GM18511 (cell line): ENCODE measurements around the gene LSM10.

Source experiments
- ATAC-seq: cut with Tn5 transposase; IDR thresholded peaks from one replicate; pipeline ENCODE4 v1.9.1; 2021; ENCODE audit warnings: mild to moderate bottlenecking, moderate library complexity; ENCODE audit not compliant: unreplicated experiment

The LSM10 gene

DNA sequence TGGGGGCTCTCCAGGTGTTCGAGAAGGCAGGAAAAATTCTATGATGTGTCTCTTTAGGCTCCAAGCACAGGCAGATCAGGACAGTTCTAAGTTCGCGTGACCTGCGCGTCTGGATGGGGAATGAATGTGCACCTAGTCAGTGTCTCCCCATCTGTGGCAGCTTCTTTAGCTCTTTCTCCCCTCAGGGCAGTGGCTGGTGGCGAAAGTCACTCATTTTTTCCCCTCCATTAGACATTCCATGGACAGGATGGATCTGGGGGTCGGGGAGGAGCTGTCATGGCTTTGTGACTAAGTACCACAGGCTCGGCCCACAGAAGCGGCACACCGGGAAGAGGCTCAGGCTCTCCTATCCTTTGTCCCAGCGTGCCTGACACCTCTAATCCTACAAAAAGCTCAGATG is 43.2 kb downstream of the LSM10 start:
- no peak for ATAC-seq

DNA sequence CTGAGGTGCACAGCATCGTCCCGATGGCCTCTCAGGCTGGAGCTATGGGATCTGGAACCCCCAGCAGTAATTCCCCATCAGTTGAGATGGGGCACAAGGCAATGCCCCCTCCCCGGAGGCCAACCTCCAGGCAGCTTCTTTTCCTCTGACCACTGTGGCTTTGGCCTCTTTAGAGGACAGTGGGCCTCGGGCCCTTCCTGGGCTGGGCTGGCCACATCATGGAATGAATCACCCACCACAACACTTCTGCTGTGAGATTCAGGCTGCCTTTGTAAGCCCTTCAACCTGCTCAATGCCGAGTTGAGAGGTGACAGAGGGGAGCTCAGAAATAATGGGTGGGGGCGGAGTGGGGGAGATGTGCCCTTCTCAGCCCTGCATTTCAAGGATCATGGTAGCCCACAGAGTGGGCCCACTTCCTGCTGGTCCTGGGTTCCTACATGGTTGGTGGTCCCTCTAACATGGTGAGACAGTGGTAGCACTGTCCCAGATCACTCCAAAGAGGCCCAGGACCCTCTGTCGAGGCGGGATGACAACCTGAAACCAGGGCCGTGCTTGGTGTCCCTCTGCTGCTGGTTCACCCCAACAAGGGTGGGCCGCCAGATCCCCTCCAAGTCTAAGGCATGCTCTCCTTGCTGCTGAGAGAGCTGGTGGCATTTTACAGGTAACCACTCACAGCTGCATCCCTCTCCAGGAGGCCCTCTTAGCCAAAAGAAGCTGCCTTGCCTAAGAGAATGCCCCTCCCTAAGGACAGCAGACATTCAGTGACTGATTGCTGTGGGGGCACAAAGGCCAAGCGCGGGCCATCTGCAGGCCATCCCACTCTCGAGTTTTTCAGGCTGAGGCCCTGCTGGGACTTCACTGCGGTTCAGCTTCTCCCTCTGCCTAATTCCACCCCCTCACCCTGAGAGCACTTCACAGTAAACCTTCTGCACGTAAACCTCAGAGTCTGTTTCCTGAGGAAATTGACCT is 44.5 kb downstream of the LSM10 start:
- no peak for ATAC-seq

GRCh38 chr1:36352125-36352909 is 45.4 kb downstream of the LSM10 start:
- ATAC-seq, result no peak

DNA sequence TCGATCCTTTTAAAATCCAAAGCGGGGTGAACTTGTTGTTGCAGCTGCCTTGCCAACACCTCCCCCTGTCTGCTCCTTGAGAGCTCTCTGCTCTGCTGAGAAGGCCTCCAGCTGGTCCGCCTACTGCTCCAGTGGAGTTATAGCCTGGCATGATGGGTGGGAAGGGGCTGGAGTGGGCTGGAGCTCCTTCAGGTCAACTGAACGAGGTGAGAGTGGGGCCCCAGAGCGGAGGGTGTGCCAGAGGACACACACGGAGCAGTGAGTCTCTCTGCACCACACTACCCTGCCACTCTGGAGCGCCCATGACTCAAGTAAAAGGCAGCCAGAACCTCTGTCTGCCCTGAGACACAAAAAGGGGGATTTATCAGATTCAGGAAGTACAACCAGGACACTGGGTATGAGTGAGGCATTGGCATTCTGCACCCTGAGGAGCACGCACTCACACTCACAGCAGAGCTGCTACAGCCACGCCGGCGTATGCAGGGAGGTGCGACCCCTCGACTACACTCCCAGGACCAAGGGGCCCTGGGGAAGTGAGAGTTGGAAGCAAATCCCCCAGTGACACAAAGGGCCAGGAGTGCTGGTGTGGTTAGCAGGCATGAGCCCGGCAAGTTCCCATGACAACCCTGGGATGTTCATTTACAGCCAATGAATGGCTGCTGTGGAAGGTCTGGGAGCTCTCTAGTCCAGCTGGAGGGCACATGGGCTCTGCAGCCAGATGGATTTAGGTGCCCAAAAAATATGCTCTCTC is 46.3 kb downstream of the LSM10 start:
- ATAC-seq, result no peak

DNA sequence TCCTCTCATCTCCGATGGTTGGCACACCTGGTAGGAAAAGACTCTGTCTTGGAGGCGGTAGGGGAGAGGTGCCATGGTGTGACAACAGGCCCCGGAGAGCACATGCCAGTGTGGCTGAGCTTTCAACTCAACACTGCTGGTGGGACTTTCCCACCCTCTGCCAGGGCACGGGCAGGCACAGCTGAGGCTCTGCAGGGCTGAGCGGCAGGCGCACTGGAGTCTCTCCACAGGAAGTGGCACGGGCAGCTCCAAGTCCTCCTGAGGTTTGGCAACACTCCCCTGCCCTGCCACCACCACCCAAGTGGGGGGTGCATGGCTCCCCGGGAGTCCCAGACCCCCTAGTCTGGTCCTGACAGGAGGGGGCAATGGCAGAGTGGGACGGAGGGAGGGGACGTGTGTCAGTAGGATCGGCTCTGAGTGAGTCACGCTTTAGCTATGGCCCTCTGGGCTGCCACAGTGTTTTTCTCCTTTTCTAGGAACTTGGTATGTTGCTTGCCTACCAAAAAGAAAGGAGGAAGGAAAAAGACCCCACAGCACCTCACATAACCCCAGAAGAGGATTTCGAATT is 47.0 kb downstream of the LSM10 start:
- no peak for ATAC-seq

- ATAC-seq, result no peak
These were observed 47.9 kb downstream of the LSM10 start for GRCh38 chr1:36349839-36350238.

GRCh38 chr1:36349241-36349671 is 48.5 kb downstream of the LSM10 start:
- ATAC-seq, result peak; percentile 77

DNA sequence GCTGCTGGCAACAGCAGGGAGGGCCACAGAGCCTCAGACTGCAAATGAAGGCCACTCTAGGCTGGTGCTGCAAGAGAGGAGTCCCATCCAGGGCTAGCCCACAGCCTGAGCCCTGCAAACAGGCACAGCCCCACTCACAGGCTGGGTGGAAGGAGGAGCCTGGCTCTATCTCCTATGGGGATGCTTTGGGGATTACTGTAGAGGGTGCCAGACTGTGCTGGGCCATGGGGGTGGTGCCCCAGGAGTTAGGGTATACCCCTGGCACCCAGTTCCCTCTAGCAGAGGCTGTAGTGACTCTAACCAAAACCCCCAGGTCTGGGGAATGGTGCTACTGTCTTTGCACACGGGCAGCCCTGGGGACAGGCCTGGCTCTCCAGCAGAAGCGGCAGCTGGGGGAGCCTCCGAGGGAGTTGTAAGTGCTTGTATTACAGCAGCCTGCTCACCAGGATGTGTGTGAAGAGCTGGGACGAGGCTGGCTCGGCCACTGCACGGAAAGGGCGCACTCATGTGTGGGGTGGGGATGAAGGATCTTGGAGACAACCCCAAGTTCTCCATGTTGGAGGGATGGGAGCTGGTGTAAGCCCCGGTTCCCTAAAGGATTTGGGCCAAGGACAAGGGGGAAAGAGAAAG is 50.9 kb downstream of the LSM10 start:
- ATAC-seq, result no peak

- no peak for ATAC-seq
These were observed 52.4 kb downstream of the LSM10 start for GRCh38 chr1:36345353-36345752.

DNA sequence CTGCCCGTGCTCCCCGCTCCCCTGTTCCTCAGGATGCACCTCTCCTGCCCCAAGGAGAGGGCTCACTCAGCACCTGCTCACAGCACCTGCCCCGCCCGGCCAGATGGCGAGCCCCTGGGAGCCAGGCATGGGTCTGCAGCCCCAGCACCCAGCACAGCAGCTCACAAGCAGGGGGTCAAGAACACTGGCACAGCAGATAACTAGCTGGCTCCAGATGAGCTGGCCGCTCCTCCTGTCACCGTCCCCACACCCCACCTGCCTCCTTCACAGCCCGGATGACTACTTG is 53.4 kb downstream of the LSM10 start:
- ATAC-seq, result no peak

- ATAC-seq, result no peak
These were observed 53.9 kb downstream of the LSM10 start for GRCh38 chr1:36343651-36344394.
